NCI-H128 (cell line): ENCODE measurements around the gene CCL24.
"Not testable (repeated sequence)": the region's sequence is repeated elsewhere in the genome, so short reads cannot be mapped to it uniquely, and the experiment has no call there.

Source experiments
- DNase-seq: peaks from one replicate; lab custom pipeline; 2025; ENCODE audit not compliant: unreplicated experiment; lab: John Stamatoyannopoulos, UW

The CCL24 gene, protein sequence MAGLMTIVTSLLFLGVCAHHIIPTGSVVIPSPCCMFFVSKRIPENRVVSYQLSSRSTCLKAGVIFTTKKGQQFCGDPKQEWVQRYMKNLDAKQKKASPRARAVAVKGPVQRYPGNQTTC

DNA sequence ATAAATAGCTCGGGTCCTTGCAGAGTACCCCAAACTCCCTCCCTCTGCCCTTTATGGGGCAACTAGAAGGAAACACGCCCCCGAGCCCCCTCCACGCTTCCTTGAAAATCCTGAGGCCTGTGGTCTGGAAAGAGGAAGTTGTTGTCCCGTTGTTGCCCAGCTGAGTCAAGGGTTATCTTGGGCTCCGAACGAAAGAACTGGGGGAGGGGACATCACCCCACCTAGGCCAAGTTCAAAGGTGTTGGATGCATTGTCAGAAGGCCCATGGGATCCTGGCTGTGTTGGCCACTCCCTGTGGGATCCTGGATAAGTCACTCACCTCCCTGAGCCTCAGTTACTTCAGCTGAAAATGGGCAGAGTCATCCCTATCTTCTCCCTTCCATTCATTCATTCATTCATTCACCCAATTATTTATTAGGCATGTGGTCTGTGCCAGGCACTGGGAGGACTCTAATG lies at the start of gene CCL24:
Gene CCL24, minus strand, starts transcription at position 26 of the 456 bp plus-strand sequence. CDS start 91 bp downstream, outside the sequence.
- DNase-seq: no peak

DNA sequence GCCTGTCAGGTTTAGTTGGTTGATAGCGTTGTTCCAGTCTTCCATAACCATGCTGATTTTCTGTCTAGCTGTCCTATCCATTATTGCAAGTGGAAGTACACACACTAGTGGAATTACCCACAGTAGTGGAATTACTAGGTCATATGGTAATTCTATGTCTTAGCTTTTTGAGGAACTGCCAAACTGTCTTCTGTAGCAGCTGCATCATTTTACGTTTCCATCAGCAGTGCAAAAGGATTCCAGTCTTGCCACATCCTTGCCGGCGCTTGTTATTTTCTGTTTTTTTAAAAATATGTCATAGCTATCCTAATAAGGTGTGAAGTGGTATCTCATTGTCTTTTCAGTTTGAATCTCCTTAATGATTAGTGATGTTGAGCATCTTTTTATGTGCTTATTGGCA lies 48.0 kb upstream of the CCL24 start:
- no peak for DNase-seq

DNA sequence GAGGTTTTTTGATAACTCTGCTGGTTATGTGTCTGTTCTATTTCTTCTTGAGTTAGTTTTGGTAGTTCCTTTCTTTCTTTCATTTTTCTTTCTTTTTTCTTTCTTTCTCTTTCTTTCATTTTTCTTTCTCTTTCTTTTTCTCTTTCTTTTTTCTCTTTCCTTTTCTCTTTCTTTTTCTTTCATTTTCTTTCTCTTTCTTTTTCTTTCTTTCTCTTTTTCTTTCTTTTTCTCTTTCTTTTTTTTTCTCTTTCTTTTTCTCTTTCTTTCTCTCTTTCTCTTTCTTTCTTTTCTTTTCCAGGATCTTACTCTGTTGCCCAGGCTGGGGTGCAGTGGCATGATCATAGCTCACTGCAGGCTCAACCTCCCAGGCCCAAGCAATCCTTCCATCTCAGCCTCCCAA lies 44.8 kb upstream of the CCL24 start:
- DNase-seq: no peak

DNA sequence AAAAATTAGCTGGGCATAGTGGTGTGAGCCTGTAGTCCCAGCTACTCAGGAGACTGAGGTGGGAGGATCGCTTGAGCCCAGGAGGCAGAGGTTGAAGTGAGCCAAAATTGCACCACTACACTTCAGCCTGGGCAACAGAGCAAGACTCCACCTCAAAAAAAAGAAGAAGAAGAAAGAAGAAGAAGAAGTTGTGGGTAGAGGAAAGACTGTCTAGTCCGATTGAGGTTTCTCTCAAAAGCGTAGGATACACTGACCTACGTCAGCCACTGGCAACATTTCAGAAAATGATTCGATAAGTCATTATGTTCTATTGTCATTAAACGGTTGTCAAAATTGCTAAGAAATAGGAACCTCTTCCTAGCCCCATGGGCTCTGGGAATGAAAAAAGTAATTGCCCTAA lies 42.9 kb upstream of the CCL24 start:
- no peak for DNase-seq

GRCh38 chr7:75854813-75855345 lies 41.3 kb upstream of the CCL24 start:
- not testable (repeated sequence) for DNase-seq

GRCh38 chr7:75854233-75854632 lies 40.6 kb upstream of the CCL24 start:
- DNase-seq: no peak

DNA sequence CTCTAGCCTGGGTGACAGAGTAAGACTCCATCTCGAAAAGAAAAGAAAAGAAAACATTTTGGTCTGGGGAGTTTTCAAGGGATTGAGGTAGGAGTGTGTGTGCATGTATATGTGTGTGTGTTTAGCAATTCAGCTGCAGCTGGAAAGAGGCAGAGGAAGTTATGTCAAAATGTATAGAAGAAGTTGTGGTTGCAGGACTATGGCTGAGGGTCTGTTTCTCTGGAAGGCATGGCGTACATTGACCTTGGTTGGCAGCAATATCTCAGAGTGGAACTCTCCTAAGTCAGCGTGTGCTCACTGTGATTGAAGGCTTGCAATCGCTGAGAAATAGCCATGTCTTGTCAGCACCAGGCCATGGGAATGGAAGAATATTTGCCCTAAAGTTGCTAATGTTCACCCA lies 36.6 kb upstream of the CCL24 start:
- no peak for DNase-seq

GRCh38 chr7:75849573-75849972 lies 36.0 kb upstream of the CCL24 start:
- no peak for DNase-seq

DNA sequence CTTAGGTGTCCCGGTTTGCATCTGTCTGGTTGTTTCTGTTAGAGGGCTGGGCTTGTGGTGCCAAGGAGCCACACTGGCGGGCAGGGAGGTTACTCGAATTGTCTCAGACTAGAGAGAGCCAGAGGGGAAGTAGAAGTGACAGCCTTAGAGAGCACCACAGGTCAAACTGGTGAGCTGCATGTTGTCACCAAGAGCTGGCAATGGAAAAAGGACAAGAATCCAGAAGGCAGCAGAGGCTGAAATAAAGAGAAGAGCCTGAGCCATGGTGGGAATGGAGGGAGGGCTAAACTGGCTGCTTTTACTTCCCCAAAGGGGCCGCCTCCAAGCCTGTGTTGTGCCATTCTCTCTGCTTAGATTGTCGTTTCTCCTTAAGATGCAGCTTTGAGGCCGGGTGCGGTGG lies 34.1 kb upstream of the CCL24 start:
- no peak for DNase-seq

DNA sequence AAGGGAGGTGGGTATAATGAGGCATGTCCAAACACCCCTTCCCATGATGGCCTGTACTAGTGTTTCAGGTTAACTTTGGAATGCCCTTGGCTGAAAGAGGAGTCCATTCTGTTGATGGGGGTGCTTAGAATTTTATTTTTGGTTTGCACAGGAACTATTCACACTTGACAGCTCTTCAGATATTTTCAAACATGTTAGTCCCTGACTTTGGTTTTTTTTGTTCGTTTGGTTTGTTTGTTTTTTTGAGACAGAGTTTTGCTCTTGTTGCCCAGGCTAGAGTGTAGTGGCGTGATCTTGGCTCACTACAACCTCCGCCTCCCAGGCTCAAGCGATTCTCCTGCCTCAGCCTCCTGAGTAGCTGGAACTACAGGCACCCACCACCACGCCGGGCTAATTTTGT lies 31.5 kb upstream of the CCL24 start:
- not testable (repeated sequence) for DNase-seq

GRCh38 chr7:75844158-75844557 lies 30.6 kb upstream of the CCL24 start:
- no peak for DNase-seq

DNA sequence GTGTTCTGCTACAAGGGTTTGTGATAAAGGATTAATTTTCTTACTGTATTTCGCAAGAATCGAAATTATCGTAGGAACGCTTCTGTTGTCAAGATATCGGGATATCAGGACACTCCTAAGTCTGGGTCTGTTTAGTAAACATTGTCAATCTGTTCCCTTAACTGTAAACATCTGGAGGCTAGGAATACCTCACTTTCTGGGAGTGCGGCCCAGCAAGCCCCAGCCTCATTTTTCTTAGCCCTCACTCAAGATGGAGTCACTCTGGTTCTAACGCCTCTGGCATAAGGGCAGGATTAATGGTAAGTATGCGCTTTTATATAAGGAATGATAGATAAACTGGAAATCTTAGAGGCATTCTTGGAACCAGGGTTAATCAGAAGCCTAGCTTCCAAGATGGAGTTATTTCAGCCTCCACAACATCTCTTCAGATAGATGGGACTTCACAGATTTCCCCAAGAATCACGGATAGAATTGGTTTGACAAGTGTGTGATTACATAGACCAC lies 30.1 kb upstream of the CCL24 start:
- DNase-seq: no peak

- DNase-seq: no peak
These were observed 29.3 kb upstream of the CCL24 start for GRCh38 chr7:75842836-75843446.

DNA sequence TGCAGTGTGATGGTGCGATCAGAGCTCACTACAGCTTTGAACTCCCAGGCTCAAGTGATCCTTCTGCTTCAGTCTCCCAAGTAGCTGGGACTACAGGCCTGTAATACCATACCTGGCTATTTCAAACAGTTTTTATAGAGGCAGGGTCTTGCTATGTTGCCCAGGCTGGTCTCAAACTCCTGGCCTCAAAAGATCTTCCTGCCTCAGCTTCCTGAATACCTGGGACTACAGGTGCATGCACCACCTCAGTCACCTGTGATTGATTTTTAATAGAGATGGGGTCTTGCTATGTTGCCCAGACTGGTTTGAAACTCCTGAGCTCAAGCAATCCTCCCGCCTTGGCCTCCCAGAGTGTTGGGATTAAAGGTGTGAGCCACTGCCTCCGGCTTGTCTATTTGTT lies 26.4 kb upstream of the CCL24 start:
- DNase-seq: no peak

- DNase-seq: not testable (repeated sequence)
These were observed 24.8 kb upstream of the CCL24 start for GRCh38 chr7:75838281-75838930.

- DNase-seq: no peak
These were observed 23.2 kb upstream of the CCL24 start for GRCh38 chr7:75836798-75837197.

DNA sequence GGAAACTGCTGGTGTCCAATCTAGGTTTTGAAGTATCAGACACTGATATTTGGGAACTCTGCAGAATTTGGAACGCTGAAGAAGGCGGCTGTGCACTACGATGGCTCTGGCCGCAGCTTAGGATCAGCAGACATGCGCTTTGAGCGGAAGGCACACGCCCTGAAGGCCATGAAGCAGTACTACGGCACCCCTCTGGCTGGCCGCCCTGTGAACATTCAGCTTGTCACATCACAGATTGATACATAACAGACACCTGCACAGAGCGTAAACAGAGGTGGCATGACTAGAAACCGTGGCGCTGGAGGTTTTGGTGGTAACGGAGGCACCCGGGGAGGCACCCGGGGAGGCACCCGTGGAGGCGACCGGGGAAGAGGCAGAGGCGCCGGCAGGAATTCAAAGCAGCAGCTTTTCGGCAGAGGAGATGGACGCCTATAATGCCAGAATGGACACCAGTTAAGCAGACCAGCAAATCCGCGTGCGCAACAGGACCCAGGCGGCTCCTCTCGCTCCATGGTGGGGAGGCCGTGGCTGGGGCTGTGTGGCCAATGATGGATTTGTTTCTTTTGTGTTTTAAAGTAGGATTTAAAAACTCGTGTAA lies 22.2 kb upstream of the CCL24 start:
- DNase-seq: no peak

- DNase-seq: not testable (repeated sequence)
These were observed 20.1 kb upstream of the CCL24 start for GRCh38 chr7:75833662-75834061.

- DNase-seq: no peak
These were observed 17.4 kb upstream of the CCL24 start for GRCh38 chr7:75830978-75831377.

GRCh38 chr7:75829656-75830055 lies 16.1 kb upstream of the CCL24 start:
- not testable (repeated sequence) for DNase-seq

DNA sequence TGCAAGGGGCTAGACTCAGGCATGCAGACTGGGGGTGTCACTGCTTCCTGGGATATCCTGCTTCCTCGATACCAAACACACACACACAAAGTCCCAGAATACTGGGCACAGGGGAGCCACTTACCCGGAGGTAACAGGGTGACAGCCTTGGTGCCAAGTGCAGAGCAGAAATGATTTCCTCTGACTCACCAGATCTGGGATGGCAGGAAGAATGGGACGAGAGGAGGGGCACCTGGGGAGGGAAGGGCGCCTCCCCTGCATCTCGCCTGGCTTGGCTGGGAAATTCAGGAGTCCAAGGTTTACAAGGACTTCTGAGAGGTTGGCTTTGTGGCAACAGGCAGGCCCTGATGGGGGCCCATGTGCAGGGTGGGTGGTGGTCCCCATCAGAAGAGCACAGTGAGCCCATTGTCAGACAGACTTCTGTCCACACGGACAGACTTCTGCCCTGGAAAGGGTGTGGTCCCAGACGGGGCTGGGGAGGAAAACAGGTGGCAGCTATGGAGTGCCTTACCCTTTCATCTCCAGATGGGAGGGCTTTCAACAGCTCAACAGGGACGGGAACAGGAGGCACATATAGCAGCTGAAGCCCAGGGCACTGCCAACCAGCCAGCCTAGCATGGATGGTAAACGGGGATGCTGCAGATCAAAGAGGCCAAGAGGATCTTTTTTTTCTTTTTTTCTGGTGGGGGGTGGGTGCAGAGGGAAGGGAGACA lies 9.7 kb upstream of the CCL24 start:
- DNase-seq: no peak
